Stimulated activated CD4-positive, alpha-beta T cell treated with anti-CD3 and anti-CD28 coated beads, Interleukin-2, amount 100 ng/mL, for 48 hours (primary cell): Measurements from ENCODE around the gene AGAP4.
"Not testable (repeated sequence)": the region's sequence is repeated elsewhere in the genome, so short reads cannot be mapped to it uniquely, and the experiment has no call there.

Experiments
- DNase-seq, 2 donors: peaks; one replicate each; pipeline ENCODE4 v3.0.0-alpha.2; 2020

Gene AGAP4

DNA sequence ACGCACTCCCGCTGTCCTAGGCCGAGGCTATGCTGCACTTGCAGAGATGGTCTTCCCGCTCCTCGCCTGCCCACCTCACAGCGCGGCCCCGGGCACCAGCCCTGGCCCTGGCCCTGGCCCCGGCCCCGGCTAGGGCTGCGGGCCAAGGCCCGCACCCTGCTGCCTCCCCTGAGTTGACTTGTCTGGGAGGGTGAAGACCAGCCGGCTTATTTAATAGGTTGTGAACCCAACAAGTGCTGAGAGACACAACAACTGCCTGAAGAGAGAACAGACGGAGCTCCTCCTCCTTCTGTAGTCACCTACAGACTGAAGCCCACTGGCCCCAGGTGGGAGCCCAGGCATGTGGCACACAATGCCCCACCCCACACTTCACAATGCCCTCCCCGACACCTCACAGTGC is at the start of gene AGAP4:
TSS of gene AGAP4 (minus strand) at position 101 of the 400 bp plus-strand sequence. CDS start 153 bp downstream, outside the sequence.
- not testable (repeated sequence) for DNase-seq

- not testable (repeated sequence) for DNase-seq
Observed at GRCh38 chr10:45890721-45891120, 43.4 kb upstream of the AGAP4 start.

- not testable (repeated sequence) for DNase-seq
Observed at GRCh38 chr10:45889539-45890230, 42.4 kb upstream of the AGAP4 start.

GRCh38 chr10:45882880-45883279 is 35.6 kb upstream of the AGAP4 start:
- not testable (repeated sequence) for DNase-seq

DNA sequence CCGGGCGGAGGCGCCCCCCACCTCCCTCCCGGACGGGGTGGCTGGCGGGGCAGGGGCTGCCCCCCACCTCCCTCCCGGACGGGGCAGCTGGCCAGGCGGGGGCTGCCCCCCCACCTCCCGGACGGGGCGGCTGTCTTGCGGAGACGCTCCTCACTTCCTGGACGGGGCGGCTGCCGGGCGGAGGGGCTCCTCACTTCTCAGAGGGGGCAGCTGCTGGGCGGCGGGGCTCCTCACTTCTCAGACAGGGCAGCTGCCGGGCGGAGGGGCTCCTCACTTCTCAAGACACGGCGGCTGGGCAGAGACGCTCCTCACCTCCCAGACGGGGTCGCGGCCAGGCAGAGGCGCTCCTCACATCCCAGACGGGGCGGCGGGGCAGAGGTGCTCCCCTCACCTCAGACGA is 18.1 kb upstream of the AGAP4 start:
- not testable (repeated sequence) for DNase-seq

DNA sequence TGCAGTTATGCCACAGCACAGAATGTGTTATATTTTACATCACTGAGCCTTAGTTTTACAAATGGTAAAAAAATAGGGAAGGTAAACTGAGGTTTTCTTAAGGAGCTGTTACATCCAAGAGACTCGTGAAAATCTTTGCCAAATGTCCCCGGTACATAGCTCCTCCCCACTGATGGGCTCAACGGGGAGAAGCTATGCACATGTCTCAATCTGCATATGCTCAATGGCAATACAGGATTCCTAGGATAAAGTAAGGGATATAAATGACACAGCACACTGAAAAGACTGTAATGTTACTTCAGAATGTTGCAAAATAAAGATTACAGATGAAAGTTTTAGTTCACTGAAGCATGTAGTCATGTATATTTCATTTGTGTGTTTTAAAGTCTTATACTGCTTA is 17.0 kb upstream of the AGAP4 start:
- DNase-seq = not testable (repeated sequence)

- not testable (repeated sequence) for DNase-seq
Observed at GRCh38 chr10:45863632-45864031, 16.3 kb upstream of the AGAP4 start.

- DNase-seq = not testable (repeated sequence)
Observed at GRCh38 chr10:45857931-45858330, 10.6 kb upstream of the AGAP4 start.

- DNase-seq = not testable (repeated sequence)
Observed at GRCh38 chr10:45848467-45848866, 1.2 kb upstream of the AGAP4 start.

- not testable (repeated sequence) for DNase-seq
Observed at GRCh38 chr10:45822918-45823317, 24.4 kb downstream of the AGAP4 start.

DNA sequence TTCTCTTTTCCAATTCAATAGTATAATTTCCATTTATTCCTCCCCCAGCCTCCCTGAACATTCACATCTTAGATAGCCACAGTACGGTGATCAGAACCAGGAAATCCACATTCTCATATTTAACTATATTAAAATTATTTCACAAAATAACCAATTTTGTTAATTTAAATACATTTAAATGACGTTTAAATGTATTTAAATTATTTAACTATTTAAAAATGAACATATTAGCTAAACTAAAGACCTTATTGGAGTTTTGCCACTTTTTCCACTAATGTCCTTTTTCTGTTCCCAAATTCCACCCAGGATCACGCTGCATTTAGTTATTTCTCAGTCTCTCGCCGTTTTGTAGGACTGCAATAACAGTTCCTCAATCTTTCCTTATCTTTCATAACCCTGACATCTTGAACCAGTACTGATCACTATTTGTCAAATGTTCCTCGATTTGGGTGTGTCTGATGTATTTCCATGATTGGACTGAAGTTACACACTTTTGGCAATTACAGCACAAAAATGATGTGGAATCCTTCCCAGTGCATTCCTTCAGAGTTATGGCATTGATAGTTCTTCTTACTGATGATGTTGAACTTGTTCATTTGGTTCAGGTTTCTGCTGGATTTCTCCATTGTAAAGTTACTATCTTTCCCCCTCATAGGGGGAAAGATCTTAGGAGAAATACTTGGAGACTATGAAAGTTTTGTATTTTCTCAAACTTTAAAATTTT is 27.0 kb downstream of the AGAP4 start:
- not testable (repeated sequence) for DNase-seq

- DNase-seq = no peak
Observed at GRCh38 chr10:45819552-45819951, 27.7 kb downstream of the AGAP4 start.

GRCh38 chr10:45817912-45818311 is 29.4 kb downstream of the AGAP4 start:
- DNase-seq = no peak

- DNase-seq = no peak
Observed at GRCh38 chr10:45817130-45817859, 30.0 kb downstream of the AGAP4 start.

DNA sequence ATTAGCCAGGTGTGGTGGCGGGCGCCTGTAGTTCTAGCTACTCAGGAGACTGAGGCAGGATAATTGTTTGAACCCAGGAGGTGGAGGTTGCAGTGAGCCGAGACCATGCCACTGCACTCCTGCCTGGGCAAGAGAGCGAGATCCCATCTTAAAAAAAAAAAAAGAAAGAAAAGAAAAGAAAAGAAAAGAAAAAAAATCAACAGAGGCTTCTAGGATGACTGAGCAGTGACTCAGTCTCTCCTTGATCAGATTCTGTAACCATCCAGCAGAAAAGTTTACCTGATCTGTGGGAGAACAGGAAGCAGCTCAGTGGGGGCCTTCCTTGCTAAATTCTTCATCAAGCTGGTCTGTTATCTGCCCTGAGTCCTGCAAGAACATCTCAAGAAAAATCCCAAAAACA is 33.2 kb downstream of the AGAP4 start:
- not testable (repeated sequence) for DNase-seq

GRCh38 chr10:45812959-45813358 is 34.3 kb downstream of the AGAP4 start:
- DNase-seq = not testable (repeated sequence)

DNA sequence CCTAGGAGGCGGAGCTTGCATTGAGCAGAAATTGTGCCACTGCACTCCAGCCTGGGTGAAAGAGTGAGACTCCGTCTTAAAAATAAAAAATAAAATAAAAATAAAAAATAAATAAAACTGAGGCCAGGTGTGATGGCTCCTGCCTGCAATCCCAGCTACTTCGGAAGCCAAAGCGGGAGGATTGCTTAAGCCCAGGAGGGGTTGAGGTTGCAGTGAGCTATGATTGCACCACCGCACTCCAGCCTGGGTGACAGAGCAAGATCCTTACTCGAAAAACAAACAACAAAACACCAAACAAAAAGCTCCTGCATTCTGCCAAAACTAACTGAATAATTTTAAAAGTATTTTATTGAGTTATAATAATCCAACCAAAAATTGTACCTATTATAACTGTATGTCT is 36.2 kb downstream of the AGAP4 start:
- DNase-seq = no peak

DNA sequence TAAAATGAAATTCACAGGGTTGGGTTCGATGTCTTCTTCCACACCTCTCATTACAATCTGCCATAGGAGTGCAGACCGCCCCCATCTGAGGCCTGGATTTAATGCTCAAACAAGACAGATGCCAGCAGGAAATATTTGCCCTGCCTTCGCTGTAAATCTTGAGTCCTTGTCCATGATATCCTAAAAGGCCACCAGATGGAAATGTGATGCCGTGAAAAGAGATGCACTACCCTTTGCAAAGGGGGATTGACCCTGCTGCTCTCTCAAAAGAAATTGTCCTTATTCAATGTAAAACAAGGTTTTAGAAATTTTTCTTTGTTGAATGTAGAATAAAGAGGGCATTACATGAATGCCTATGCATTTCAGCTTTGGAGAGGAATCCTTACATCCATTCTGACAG is 37.5 kb downstream of the AGAP4 start:
- DNase-seq = no peak

DNA sequence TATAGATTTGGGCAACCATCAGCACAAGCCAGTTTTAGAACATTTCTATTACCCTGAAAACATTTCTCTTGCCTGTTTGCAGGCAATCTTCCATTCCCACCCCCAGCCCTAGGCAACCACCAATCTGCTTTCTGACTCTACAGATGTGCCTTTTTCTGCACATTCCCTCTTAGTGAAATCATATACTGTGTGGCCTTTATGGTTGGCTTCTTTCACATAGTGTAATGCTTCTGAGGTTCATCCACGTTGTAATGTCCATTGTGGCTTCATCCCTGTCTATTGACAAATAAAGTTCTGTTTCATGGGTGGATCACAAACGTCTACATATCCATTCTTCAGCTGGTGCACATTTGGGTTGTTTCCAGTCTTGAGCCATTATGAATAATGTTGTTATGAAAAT is 42.3 kb downstream of the AGAP4 start:
- not testable (repeated sequence) for DNase-seq

DNA sequence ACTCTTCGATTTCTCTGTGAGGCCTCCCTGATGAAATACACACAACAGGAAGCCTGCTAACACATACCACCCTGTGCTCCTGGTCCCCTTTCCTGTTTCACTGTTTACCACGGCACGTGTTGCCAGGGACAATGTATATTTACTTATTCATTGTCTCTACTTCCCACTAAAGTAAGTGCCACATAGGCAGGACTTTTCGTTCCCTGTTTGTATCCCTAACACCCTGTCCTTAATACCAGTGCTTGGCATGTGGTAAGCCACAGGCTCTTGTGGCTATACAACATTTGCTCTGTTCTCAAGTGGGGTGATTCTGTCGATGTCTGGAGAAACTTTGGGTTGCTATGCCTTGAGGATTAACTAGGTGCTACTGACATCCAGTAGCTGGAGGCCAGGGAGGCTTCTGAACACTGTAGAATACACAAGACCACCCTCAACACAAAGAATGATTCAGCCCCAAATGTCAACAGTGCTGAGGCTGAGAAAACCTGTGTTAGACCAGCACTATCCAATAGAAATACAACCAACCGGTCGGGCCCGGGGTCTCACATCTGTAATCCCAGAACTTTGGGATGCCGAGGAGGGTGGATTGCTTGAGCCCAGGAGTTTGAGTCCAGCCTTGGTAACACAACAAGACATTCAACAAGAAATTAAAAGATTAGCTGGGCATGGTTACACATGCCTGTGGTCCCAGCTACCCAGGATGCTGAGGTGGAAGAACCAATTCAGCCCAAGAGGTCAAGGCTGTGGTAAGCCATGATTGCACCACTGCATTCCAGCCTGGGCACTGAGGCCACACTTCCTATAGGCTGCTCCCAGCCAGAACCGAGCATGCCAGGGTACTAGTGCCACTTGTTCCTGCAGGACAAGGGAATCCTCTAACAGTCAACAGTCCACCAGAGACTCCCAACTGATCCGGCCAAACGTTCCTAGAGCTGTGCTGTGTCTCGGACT is 44.0 kb downstream of the AGAP4 start:
- DNase-seq = not testable (repeated sequence)

DNA sequence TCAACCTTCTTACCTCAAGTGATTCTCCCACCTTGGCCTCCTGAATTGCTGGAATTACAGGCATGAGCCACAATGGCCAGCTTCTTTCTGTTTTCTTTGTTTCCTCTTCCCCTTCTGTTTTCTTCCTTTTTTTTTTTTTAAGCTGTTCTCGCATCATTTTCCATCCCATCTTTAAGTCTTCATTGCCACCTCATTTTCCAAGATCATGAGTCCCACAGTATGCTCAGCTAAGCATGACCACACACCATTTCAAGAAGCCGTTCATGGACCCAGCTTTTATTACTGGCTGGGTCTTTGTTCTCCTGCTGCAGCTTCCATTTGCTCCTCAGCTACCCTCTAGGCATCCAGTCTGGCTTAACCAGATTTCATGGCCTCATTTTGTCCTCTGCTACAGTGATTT is 52.5 kb downstream of the AGAP4 start:
- DNase-seq = not testable (repeated sequence)

DNA sequence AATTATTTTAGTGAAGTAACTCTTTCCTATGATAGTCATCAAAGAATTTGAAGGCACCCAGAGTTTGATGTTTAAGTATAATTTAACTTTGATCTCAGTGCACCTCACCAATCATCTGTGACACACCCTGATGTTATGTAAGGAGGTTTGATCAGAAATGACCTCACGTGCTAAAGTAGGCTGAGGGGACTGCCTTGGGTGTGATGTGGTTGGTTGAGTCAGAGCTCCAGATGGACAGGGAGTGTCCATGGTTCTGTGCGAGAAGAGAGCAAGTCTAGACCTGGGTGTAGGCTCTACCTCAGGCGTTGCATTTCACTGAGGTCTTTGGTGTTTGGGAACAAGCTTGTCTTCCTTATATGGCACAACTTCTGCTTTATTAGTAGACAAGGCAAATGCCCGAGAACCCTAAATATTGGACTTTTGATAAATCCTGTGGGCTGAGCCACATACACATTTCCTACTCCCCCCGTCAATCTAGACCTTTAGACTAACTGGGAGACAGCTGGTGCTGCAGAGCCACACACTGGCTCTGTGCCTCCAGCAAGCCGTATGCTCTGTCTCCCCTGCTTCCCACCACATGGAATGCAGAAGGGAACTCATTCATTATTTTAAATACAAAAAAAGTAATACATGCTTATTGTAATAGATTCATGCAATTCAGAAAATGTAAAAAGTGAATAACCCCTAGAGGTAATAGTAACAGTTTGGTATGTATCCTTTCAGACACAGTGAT is 56.4 kb downstream of the AGAP4 start:
- not testable (repeated sequence) for DNase-seq
